ENCODE measurements around the gene NDUFB11. TPM values are rescaled to one million over a fixed set of nuclear protein-coding genes. Genes with fewer than 3 reads are reported as not detected.

NDUFB11 gene
- total RNA-seq, 4 donors from 2014 or later, result 105 to 172 (median 168) TPM

- H3K36me3 ChIP-seq, result no peaks in the 10 kb centered on the region
- no peaks in the 10 kb centered on the region for H3K9me3 ChIP-seq
- no peaks in the 10 kb centered on the region for H3K27me3 ChIP-seq
- ATAC-seq, result no peak
- TF ChIP-seq, protein P1, sequence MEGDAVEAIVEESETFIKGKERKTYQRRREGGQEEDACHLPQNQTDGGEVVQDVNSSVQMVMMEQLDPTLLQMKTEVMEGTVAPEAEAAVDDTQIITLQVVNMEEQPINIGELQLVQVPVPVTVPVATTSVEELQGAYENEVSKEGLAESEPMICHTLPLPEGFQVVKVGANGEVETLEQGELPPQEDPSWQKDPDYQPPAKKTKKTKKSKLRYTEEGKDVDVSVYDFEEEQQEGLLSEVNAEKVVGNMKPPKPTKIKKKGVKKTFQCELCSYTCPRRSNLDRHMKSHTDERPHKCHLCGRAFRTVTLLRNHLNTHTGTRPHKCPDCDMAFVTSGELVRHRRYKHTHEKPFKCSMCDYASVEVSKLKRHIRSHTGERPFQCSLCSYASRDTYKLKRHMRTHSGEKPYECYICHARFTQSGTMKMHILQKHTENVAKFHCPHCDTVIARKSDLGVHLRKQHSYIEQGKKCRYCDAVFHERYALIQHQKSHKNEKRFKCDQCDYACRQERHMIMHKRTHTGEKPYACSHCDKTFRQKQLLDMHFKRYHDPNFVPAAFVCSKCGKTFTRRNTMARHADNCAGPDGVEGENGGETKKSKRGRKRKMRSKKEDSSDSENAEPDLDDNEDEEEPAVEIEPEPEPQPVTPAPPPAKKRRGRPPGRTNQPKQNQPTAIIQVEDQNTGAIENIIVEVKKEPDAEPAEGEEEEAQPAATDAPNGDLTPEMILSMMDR (IDR thresholded peaks at IDR 0.05 in 4 of 5, conservative IDR thresholded peaks at IDR 0.05 in 1 of 5), result no peak
- TF ChIP-seq POLR2A (IDR thresholded peaks at IDR 0.05), result no peak
- intact Hi-C loops (cut with DNase I; ENCODE audit: low total_unique reads) (loop anchor here (10.0 kb wide), 1 partner anchor 338 kb away; the partner anchor contains the start of gene ZNF41), in situ Hi-C loops (cut with MboI; ENCODE audit: low sequenced_read_pairs in 4 of 4) (no loop called here)
- H3K4me3 ChIP-seq, result peak overlapping the region in 3 of 4 donors; percentile 78 to 96 (median 86)
- DNase-seq, result no peak
- H3K4me1 ChIP-seq, result peaks cover 8 to 12% of the 10 kb centered on the region in 2 donors
- H3K27ac ChIP-seq, result peak overlapping the region; percentile 95 to 99 (median 96)
Measured at GRCh38 chrX:47146936-47147859, 2.7 kb upstream of the NDUFB11 start.

- Histone ChIP-seq H3K36me3 (no peaks in the 10 kb centered on the region), H3K27me3 (no peaks in the 10 kb centered on the region), H3K27ac (peak overlapping the region; percentile 95 to 99 (median 96)), H3K9me3 (no peaks in the 10 kb centered on the region), H3K4me3 (peak overlapping the region; percentile 78 to 96 (median 82)), H3K4me1 (peaks cover 8 to 12% of the 10 kb centered on the region in 2 donors)
- in situ Hi-C loops (cut with MboI; ENCODE audit: low sequenced_read_pairs in 4 of 4) (no loop called here), intact Hi-C loops (cut with DNase I; ENCODE audit: low total_unique reads) (loop anchor here (10.0 kb wide), 1 partner anchor 338 kb away; the partner anchor contains the start of gene ZNF41)
- ATAC-seq (no peak), DNase-seq (no peak)
- TF ChIP-seq POLR2A (IDR thresholded peaks at IDR 0.05), result no peak
- TF ChIP-seq, protein P1 (IDR thresholded peaks at IDR 0.05 in 4 of 5, conservative IDR thresholded peaks at IDR 0.05 in 1 of 5), result no peak
Measured at GRCh38 chrX:47146121-47146935, 1.8 kb upstream of the NDUFB11 start.

DNA sequence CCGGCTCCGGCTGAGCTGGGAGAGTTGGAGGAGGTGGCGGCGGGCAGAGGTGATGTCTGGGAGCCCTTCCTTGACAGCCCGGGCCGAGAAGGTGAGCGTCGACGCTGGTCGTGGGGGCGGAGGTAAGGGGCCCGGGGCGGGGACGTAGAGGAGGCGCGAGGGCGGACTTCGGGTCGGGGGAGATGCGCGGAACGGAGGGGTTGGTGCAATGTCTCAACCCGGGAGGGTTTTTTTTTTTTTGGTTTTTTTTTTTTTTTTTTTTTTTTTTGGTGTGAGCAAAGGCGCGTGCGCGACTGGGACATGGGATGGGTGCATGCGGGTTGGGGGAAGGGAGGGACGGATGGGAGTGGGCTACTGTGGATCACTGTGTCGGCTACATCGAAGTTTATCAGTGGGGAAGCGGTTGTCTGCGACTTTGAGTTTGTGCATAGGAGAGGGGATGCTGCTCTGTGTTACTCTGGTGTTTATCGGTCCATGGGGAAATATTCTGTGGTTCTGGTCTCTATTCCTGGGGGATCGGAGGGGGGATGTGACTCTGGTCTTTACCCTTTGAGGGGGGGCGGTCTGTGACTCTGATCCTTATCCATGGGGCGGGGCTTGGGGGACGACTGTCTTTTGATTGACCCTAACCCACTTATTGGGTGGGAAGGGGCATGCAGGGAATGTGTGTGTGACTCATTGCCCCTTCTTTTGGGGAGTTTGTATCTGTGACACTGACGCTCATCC lies 1.1 kb upstream of the NDUFB11 start:
- H3K27ac ChIP-seq, result peak overlapping the region; percentile 95 to 99 (median 96)
- intact Hi-C loops (cut with DNase I; ENCODE audit: low total_unique reads), result loop anchor here (10.0 kb wide), 1 partner anchor 339 kb away; the partner anchor contains the start of gene ZNF41
- TF ChIP-seq POLR2A (IDR thresholded peaks at IDR 0.05), result no peak
- TF ChIP-seq, protein P1 (IDR thresholded peaks at IDR 0.05 in 4 of 5, conservative IDR thresholded peaks at IDR 0.05 in 1 of 5), result no peak
- H3K27me3 ChIP-seq, result no peaks in the 10 kb centered on the region
- H3K4me1 ChIP-seq, result peaks cover 8 to 12% of the 10 kb centered on the region in 2 donors
- ATAC-seq, result peak; percentile 23 to 35
- no peaks in the 10 kb centered on the region for H3K36me3 ChIP-seq
- H3K4me3 ChIP-seq, result peak overlapping the region; percentile 78 to 96 (median 82)
- in situ Hi-C loops (cut with MboI; ENCODE audit: low sequenced_read_pairs in 4 of 4), result no loop called here
- no peak for DNase-seq
- H3K9me3 ChIP-seq, result no peaks in the 10 kb centered on the region
